ENCODE results near the gene MAPK8. TPM values are rescaled to one million over a fixed set of nuclear protein-coding genes. Genes with fewer than 3 reads are reported as not detected.

MAPK8 gene
- total RNA-seq, 1 experiment from 2014 or later = 37.9 TPM

GRCh38 chr10:48476279-48476982 is 170.0 kb downstream of the MAPK8 start:
- DNase-seq (ENCODE audit: low read depth) = no peak

- no peak for DNase-seq (ENCODE audit: low read depth)
These were observed 170.7 kb downstream of the MAPK8 start for GRCh38 chr10:48477141-48477540.

GRCh38 chr10:48477616-48478015 is 171.1 kb downstream of the MAPK8 start:
- no peak for DNase-seq (ENCODE audit: low read depth)

- no peak for DNase-seq (ENCODE audit: low read depth)
These were observed 172.0 kb downstream of the MAPK8 start for GRCh38 chr10:48478469-48478868.

GRCh38 chr10:48478980-48479811 is 172.7 kb downstream of the MAPK8 start:
- no peak for DNase-seq (ENCODE audit: low read depth)

DNA sequence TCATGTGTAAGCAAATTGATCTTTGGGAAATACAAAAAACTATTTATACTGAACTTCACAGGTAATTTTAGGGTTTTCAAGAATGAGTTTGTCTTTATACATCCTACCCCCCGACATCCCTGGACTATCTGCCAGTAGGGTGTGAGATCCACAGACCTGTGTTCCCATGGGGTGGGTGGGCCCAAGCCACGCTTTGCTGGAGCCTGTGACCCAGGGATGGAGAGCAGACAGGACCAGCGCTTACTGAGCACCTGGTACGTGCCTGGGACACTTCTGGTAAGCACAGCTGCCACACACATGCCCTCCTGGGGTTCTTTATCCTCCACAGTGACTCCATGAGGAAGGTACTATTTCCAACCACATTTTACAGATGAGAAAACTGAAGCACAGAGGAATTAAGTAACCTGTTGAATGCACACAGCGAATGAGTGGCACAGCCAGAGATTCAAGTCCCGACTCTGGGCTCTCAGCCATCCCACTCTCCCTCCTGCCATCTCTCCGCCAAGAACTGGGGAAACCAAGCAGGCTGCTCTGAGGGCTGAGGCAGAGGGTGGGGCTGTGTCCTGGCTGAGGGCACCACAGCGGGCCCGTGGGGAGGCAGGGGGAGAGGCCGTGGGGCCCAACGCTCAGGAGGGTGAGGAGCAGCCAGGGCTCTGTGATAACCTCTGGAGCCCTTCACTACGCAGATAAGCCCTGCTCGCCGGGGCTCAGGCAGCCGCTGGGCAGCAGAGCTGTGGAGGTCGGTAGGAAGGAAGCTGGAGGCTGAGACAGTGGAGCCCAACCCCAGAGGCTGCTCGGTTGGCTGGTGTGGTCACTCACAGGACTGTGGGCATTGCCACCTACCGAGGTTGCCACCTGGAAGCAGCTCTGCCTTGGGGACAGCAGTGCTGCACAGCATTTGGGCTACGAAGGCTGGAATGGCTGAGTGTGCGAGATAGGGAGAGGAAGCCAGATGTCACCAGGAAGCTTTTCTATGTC is 174.2 kb downstream of the MAPK8 start:
- DNase-seq (ENCODE audit: low read depth) = no peak

DNA sequence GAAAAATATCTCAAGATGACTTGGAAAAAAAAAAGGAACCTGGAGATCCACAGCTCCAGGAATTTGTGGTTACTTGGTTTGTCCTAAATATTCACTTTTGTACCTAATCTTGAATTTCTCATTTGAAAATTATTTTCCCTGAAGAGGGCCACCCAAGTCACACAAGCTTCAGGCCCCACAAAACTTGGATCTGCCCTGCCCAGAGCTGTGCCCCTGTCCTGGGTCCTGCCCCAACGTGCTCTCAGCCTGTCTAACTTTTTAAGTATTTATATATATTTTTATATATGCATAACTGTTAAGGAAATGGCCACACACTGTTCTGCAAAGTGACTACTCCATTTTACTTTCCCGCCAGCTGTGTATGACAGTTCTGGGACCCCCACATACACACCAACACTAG is 174.9 kb downstream of the MAPK8 start:
- DNase-seq (ENCODE audit: low read depth) = no peak

- no peak for DNase-seq (ENCODE audit: low read depth)
These were observed 175.7 kb downstream of the MAPK8 start for GRCh38 chr10:48482207-48482606.

DNA sequence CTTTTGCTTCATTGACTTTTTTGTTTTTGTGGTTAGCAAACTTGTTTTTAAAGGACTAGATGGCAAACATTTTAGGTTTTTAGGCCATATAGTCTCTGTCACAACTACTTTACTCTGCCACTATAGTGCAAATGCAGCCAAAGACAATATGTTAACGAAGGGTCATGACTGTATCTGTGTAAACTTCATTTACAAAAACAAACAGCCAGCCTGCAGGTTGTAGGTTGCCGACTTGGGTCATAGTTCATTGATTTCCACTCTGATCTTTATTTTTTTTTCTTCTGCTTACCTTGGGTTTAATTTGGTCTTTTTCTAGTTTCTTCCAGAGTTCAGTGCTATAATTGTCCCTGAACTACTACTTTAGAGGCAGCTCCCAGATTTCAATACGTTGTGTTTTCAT is 178.4 kb downstream of the MAPK8 start:
- no peak for DNase-seq (ENCODE audit: low read depth)

DNA sequence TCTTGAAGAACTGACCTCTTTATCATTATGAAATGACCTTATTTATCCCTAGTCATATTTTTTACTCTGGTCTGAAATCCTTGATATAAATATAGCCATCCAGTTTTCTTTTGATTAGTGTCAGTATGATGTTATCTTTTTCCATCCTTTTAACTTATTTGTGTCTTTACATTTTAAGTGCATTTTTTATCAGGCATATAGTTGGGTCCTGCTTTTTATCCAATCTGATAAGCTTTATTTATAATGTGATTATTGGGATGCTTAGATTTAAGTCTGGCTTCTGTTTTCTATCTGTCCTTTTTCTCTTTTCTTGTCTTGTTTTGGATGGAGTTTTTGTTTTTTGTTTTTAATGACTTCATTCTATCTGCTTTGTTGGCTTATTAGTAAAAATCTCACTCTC is 179.2 kb downstream of the MAPK8 start:
- no peak for DNase-seq (ENCODE audit: low read depth)

DNA sequence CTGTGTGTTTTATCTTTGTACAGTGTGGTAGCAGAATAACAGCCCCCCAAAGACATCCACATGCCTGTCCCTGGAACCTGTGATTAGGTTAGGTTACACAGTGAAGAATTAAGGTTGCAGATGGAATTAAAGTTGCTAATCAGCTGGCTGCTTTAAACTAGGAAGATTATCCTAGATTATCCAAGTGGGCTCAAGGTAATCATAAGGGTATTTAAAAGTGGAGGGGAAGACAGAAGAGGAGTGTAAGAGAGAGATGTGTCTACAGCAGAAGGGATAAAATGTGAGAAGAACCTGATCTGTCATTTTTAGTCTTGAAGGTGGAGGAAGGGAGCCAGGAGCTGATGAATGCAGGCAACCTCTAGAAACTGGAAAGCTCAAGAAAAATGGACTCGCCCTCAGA is 180.8 kb downstream of the MAPK8 start:
- DNase-seq (ENCODE audit: low read depth) = no peak

Other genes starting within 250 kb of the MAPK8 start
- gene FRMPD2, start 32.0 kb upstream of the MAPK8 start, total RNA-seq (2014; rRNA removed; shearing (Covaris generic)) = not detected in 2 replicates

Data from Daoy (cell line).